ENCODE measurements around the gene ATG13. TPM values are rescaled to one million over a fixed set of nuclear protein-coding genes. Genes with fewer than 3 reads are reported as not detected.

The ATG13 gene
- total and polyA plus RNA-seq, 2 of the 8 experiments (the other 6 are each of a cell fraction or from before 2014, with no cell fraction given): 65.0 to 77.4 TPM

- WGBS, 2 experiments (ENCODE audit: extremely low coverage in 1 of 2, insufficient coverage in 1 of 2, insufficient read length in 1 of 2, insufficient replicate concordance in 2 of 2, low coverage in 1 of 2, low lambda C conversion rate in 2 of 2, missing lambda C conversion rate in 1 of 2): 100% methylated on average over 1 of the region's 1 CpG; no CpG with 5 or more reads in 1 of the 2 experiments
- H3K27ac ChIP-seq (ENCODE audit: low read depth, low read length): no peak overlapping the region
- peaks cover 0 to 1% of the 10 kb centered on the region in 2 experiments for H4K20me1 ChIP-seq (replicated peaks in 1 of 2; ENCODE audit: control insufficient read depth in 1 of 2, insufficient read depth in 2 of 2, low read length in 2 of 2)
- peaks cover 16 to 62% (median 38%) of the 10 kb centered on the region in 4 experiments for H3K36me3 ChIP-seq (ENCODE audit: control insufficient read depth in 2 of 4, insufficient read depth in 4 of 4, low read length in 3 of 4)
- DNase-seq (ENCODE audit: low read depth in 1 of 2, low spot score in 2 of 2): no peak
- ChIA-PET CTCF (ENCODE audit: partially characterized antibody) (interaction anchor here (0.8 to 4.7 kb wide), 2 partner anchors 8 to 10 kb away, joined by 3 to 24 read pairs; no protein-coding TSS in a partner anchor), POLR2A (ENCODE audit: partially characterized antibody) (interaction anchor here (1.0 kb wide), 1 partner anchor 12 kb away, joined by 3 read pairs; no protein-coding TSS in a partner anchor)
- H3K23me2 ChIP-seq (ENCODE audit: low read depth, low read length): no peaks in the 10 kb centered on the region
- no peak overlapping the region for H3K23ac ChIP-seq (ENCODE audit: insufficient read length)
- no peak overlapping the region for H2BK120ac ChIP-seq (replicated peaks; ENCODE audit: low read depth, low read length)
- H2BK20ac ChIP-seq (ENCODE audit: low read length): no peak overlapping the region
- no peak overlapping the region for H3K56ac ChIP-seq (replicated peaks; ENCODE audit: insufficient read length, low read depth, low read length)
- H3K18ac ChIP-seq (ENCODE audit: extremely low read depth, low read length): no peak overlapping the region
- H3K27me3 ChIP-seq (replicated peaks in 1 of 4; ENCODE audit: control insufficient read depth in 3 of 4, extremely low read depth in 1 of 4, insufficient read depth in 3 of 4, low read length in 3 of 4): no peaks in the 10 kb centered on the region
- H3K4me2 ChIP-seq (ENCODE audit: insufficient read depth in 1 of 2, low read depth in 2 of 2, low read length in 2 of 2): no peak overlapping the region
- no peak for FAIRE-seq
- H4K5ac ChIP-seq (ENCODE audit: insufficient read length, low read depth, low read length): no peak overlapping the region
- H3K9me3 ChIP-seq (ENCODE audit: insufficient read depth in 2 of 2, low read depth in 1 of 2, low read length in 1 of 2): no peaks in the 10 kb centered on the region
- H4K91ac ChIP-seq (replicated peaks; ENCODE audit: insufficient read length, low read length): no peak overlapping the region
- H2AK5ac ChIP-seq (ENCODE audit: low read depth, low read length): no peak overlapping the region
- no peak overlapping the region for H2BK15ac ChIP-seq (ENCODE audit: low read length)
- no peak overlapping the region for H4K8ac ChIP-seq (ENCODE audit: extremely low read depth, insufficient read depth, low read length)
- no peak overlapping the region for H3K4ac ChIP-seq (replicated peaks; ENCODE audit: insufficient read length, low read depth, low read length)
- H3K79me2 ChIP-seq (ENCODE audit: control insufficient read depth in 1 of 2, insufficient read depth in 2 of 2, low read length in 2 of 2): no peaks in the 10 kb centered on the region
- no peak overlapping the region for H2BK5ac ChIP-seq (ENCODE audit: low read depth, low read length)
- no peak overlapping the region for H3K9ac ChIP-seq (replicated peaks in 1 of 4; ENCODE audit: extremely low read depth in 1 of 4, low read depth in 3 of 4, low read length in 3 of 4)
- H3K14ac ChIP-seq (ENCODE audit: insufficient read length): no peak overlapping the region
- no peak overlapping the region for H2AFZ ChIP-seq (ENCODE audit: low read length)
- no peaks in the 10 kb centered on the region for H3K79me1 ChIP-seq (ENCODE audit: low read depth, low read length)
- H3K4me1 ChIP-seq (replicated peaks in 1 of 4; ENCODE audit: control insufficient read depth in 3 of 4, insufficient read depth in 4 of 4, low read length in 3 of 4): no peaks in the 10 kb centered on the region
- H3K4me3 ChIP-seq (ENCODE audit: extremely low read depth in 1 of 4, insufficient read depth in 2 of 4, low read depth in 3 of 4, low read length in 4 of 4): no peak overlapping the region
- no peak overlapping the region for H2BK12ac ChIP-seq (ENCODE audit: low read depth, low read length)
- TF ChIP-seq JUND (IDR thresholded peaks at IDR 0.05; ENCODE audit: low read length): no peak
- TF ChIP-seq GABPA (IDR thresholded peaks at IDR 0.05; ENCODE audit: borderline replicate concordance, insufficient read depth, low read length): no peak
- no peak for TF ChIP-seq TAF7 (optimal IDR thresholded peaks at IDR 0.05; ENCODE audit: borderline replicate concordance, low read depth, low read length)
- TF ChIP-seq NRF1 (IDR thresholded peaks at IDR 0.05; ENCODE audit: low read depth, low read length): no peak
- no peak for TF ChIP-seq YY1 (IDR thresholded peaks at IDR 0.05; ENCODE audit: low read depth, low read length)
- TF ChIP-seq, protein P1, sequence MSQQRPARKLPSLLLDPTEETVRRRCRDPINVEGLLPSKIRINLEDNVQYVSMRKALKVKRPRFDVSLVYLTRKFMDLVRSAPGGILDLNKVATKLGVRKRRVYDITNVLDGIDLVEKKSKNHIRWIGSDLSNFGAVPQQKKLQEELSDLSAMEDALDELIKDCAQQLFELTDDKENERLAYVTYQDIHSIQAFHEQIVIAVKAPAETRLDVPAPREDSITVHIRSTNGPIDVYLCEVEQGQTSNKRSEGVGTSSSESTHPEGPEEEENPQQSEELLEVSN (IDR thresholded peaks at IDR 0.05): no peak
- TF ChIP-seq CREB1 (IDR thresholded peaks at IDR 0.05): no peak
- TF ChIP-seq EZH2 (IDR thresholded peaks at IDR 0.05; ENCODE audit: low read depth, low read length, severe bottlenecking): no peak
- TF ChIP-seq EP300 (IDR thresholded peaks at IDR 0.05; ENCODE audit: borderline replicate concordance in 1 of 2, low read depth in 2 of 2, low read length in 2 of 2): no peak
- no peak for TF ChIP-seq TBP (IDR thresholded peaks at IDR 0.05; ENCODE audit: low read depth, low read length)
- TF ChIP-seq BRCA1 (IDR thresholded peaks at IDR 0.05; ENCODE audit: low read depth, low read length): no peak
- TF ChIP-seq BACH1 (IDR thresholded peaks at IDR 0.05; ENCODE audit: low read length): no peak
- TF ChIP-seq POLR2AphosphoS5 (IDR thresholded peaks at IDR 0.05; ENCODE audit: low read depth, low read length): no peak
- TF ChIP-seq TAF1 (IDR thresholded peaks at IDR 0.05; ENCODE audit: low read depth, low read length): no peak
These were observed 42.6 kb downstream of the ATG13 start for GRCh38 chr11:46659908-46660307.

Data from H1 (cell line).